Islet of Langerhans (tissue), 1 donor: ENCODE results near the gene CARMIL1.

Experiments
- FAIRE-seq: peaks from one replicate; lab custom pipeline; 2011; peaks lifted over from hg19 to GRCh38; lab: Jason Lieb, UNC

Gene CARMIL1

DNA sequence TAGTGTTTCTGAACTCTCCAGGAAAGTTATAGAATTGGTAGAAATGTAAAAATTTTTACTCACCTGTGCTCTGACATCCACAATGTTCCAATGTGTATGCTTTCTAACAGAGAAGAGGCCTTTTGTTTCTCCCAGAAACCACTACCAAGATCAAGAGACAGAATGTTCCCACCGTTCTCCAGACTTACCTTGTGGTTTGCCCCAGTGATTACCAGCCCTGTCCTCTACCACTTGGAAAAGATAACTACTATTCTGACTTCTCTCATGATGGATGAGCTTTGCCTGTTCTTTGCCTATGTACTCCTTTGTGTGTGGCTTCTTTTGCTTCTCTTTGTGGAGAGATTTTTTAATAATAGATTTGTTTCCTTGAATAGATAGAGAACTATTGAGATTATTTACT, 199.8 kb downstream of the CARMIL1 start:
- FAIRE-seq = no peak

DNA sequence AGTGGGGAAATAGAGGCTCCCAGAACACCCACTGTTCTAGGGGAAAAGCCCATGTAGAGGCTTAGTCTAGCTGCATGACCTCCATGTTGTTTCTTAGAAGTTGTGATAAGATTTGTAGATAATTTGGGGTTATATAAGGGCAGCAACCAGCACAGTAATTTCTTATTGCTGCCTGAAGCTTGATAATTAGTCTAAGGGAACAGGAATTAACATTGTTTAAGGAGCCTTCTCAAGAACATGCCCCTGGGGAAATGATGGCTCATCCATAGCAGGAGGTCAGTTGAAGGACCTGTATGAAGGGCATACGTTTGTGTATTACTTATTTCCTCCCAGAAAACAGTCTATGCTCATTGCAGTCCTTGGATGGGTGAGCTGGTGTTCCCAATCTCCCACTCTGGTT, 202.1 kb downstream of the CARMIL1 start:
- no peak for FAIRE-seq

DNA sequence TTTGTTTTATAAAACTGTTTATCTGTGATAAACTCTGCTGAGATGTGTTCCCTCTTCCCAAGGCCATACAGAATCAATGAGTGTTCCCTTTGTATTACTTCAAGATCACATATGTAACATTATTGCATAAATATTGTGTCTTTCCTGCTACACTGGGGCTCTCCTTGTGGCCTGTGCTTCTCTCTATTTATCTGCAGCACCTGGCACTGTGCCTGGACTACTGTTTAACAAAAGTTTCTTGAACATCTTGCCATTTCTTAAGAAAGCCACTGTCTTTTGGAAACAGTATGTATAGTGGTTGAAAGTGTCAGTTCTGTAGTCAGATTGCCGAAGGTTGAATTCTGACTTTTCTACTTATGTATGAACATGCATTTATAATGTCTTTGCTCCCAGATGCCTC, 203.8 kb downstream of the CARMIL1 start:
- FAIRE-seq = no peak

DNA sequence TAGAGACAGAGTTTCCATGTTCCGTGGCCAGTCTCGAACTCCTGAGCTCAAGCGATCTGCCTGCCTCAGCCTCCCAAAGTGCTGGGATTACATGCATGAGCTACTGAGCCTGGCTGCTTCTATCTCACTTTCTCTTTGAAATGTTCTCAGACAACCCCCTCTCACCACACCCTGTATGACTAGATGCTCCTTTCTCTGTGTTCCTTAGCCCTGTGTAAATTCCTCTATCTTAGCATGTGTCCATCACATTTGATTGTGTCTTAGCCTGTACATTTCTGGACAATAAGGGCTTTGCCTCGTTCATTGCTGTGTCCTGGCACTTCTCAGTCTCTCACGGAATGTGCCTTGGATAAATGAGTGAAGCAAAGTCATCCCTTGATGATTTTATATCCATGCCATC, 204.8 kb downstream of the CARMIL1 start:
- no peak for FAIRE-seq

DNA sequence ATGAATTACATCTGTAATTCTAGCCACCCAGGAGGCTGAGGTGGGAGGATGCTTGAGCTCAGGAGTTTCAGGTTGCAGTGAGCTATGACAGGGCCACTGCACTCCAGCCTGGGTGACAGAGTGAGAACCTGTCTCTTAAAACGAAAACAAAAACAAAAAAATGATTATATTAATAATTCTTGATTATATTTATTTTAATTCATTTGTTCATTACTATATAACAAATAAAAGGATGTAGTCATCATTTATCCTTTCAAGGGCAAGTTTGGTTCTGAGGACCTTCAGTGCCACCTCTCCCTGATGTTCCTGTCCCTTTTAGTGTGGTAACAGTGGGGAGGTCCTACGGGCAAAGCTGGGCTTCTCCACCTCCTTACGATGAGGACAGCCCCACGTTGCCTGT, 205.7 kb downstream of the CARMIL1 start:
- FAIRE-seq = no peak

DNA sequence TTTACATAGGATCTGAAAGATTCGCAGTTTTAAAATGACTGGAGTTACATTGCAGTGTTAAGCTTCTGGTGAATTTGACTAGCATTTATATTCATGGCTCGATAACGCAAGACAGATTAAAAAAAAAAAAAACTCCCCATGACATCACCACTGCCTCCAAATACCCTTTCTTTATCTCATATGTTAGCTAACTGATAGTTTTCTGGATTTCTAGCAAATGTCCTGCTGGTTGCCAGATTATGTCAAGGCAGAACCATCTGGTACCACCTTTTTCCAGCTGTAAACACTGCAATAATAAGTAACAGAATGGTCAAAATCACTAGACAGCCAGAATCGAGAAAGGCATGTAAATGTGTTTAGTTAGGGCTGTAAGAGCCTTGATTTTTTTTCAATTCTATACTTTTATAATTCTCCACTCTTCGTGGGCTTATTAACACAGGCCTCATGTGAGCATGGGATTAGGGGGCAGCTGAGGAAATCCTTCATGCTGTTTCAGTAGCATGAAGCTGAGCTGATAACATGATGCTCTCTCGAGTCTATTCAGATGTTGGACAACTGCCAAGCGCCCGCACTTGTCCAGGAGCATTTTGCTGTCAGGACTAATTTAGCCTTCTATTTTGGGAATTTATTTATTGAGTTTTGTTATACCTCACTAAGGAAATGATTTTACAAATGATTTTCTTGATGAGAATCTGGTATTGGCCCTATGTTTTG, 206.8 kb downstream of the CARMIL1 start:
- FAIRE-seq = peak; percentile 61

DNA sequence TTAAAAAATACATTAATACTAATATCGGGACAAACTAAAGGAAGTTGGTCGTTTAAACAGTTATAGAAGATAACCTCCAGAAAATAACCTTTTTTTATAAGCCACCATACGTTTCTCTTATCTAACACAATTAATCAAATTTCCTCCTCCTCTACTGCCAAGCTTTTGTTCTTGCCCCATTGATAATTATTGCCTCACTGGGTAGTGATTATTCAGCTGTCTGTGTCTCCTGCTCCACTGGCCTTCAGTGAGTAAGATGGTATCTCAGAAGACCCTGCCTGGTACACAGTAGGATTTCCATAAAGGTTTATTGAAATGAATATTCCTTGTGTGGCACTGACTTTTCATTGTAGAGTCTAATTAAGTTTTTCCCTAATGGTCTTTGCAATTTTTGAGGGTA, 207.4 kb downstream of the CARMIL1 start:
- no peak for FAIRE-seq

DNA sequence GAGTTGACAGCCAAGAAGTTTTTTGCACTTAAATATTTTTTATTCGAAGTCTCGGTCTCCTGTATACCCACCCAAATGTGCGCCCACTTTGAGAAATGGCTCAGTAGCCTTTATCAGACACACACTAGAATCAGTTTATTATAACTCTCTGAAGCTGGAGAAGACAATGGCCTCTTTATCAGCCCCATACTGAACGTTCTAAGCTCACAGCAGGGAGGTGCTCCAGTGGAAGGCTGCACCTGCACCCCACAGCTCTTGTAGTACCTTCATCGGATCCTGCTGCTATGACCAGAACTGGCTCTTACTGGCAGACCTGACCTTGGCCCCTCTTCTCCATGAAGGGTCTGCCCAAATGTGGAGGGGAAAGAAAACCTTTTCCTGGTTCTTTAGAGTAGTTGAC, 207.8 kb downstream of the CARMIL1 start:
- FAIRE-seq = no peak

DNA sequence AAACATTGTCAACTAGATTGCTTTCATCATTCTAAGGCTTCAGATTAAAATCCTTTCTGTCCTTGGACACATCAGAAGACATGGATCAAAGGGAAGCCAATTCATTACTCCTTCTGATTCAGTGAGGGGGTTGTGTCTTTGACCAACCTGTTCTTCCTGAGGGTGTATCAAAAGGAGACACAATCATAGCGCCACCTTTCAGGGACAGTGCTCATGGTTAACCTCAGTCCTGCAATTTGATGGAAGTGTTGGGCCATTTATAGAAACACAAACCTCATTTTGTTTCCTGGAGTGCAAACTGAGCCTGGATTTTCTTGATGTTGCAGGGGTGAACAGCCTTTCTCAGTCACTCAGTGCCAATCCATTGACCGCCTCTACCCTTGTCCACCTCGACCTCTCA, 209.0 kb downstream of the CARMIL1 start:
- no peak for FAIRE-seq

DNA sequence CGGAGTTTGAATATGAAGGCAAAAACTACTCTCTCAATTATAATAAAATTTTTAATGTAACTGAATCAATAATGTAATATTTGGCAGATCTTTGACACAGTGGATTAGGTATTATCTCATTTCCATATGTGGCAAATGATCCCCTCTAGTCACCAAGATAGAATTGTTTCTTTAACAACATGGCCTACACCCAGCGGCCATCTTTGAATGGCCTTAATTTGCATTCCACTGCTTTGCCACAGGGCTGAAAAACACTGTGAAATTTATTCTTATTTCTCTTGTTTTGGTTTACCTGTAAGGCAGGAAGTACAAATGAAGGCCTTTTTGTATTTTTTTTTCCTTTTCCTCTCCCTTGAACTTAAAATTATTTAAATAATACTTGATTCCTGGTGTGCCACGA, 210.2 kb downstream of the CARMIL1 start:
- no peak for FAIRE-seq

DNA sequence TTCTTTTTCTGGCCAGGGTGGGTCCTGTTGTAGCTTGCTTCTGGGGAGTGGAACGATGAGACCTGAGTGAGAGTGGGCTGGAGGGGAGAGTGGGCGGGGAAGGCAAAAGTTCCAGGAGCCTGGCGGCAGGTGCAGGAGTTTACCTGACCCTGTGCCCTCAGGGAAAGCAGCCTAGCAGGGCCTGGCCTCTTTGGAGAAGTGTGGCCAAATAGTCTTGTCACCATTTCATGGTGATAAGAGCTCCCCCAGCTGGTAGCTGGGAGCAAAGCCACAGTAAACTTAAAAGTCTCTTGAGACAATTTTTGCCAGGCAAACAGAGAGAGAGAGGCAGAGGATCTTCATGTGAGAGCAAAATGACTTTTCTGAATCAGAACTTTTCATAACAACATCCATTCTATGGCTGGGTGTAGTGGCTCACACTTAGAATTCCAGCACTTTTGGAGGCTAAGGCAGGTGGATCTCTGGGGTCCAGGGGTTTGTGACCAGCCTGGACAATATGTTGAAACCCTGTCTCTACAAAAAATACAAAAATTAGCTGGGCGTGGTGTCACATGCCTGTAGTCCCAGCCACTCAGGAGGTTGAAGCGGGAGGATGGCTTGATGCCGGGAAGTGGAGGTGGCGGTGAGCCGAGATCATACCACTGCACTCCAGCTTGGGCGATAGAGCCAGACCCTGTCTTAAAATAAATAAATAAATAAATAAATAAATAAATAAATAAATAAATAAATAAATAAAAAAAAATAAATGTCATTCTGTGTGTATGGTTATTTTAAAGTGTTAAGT, 211.0 kb downstream of the CARMIL1 start:
- no peak for FAIRE-seq

DNA sequence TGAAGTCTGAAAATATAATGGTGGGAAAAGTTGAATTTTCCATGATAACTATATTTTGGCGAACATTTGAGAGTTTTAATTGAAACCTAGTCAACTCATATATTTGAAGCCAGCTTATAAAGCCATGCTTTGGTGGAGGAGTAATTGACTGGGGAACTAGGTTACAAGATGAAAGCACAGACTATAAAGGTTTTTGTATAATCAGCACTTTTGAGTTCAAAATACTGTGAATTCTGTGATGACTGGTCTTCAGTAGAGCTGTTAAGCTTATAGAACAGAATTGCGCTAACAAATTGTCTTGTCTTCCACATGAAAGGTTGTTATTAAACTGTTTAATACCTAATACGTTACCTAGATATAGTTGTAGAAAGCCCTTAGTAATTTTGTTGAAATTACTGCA, 213.8 kb downstream of the CARMIL1 start:
- no peak for FAIRE-seq

DNA sequence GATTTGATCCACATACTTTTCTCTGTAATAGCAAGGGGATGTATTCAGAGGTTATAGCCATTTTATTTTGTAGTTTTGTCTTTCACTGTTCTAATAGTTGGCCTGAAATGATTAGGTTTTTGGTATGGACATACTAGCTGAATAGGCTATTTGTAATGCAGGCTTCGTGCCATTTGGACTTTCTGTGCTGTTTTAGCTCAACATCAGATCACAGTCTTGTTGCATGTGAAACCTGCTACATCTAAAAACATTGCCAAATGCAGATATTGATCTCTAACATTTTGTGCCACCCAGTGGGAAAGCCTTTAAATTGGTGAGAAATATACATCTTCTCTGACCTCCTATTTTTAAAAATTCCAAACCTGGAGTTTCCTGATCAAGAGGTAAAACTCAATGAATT, 215.3 kb downstream of the CARMIL1 start:
- no peak for FAIRE-seq

DNA sequence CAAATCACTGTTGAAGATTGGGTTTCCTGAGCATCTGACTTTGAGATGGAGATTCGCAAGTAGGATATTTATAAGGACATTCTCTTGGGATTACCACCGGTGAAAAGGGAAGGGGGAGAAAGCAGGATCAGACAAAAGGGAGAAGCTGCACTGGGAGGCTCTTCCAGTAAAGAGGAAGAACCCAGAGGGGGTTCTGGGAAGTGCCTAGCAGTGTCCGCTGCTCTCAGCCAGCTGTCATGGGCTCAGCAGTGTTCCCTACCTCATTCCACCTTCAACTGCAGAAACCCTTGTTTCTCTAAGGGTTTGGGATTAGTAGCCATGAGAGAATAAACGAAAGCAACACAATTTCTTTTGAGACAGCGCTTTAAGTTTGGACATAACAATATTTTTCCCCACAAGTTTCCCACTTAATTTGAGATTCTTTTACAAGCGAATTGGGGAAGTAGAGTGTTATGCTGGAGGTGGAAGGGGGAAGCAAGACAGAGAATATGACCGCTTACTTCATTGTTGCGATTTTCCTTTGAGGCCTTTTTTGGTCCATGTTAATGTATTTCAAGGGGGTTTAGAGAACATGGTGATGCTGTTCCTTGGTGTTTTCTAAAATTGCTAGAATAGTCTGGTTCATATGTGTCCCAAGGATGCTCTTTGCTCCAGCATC, 218.3 kb downstream of the CARMIL1 start:
- FAIRE-seq = no peak

DNA sequence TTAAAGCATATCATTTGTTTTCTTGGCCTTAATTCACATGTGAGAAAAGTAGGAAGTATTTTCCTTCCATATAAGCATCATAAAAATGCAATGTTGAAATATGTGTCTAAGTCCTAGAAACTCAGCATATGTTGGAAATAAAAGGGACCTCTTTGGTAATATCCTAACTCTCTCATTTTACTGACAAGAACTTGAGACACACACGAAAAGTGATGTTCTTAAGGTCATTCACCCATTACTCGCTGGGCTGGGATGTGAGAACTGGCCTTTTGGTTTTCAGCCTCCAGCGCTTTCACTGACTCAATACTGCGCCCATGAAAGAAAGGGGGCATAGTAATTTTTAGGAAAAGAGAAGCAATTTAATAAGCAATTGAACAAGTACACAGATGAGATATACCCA, 219.3 kb downstream of the CARMIL1 start:
- no peak for FAIRE-seq

DNA sequence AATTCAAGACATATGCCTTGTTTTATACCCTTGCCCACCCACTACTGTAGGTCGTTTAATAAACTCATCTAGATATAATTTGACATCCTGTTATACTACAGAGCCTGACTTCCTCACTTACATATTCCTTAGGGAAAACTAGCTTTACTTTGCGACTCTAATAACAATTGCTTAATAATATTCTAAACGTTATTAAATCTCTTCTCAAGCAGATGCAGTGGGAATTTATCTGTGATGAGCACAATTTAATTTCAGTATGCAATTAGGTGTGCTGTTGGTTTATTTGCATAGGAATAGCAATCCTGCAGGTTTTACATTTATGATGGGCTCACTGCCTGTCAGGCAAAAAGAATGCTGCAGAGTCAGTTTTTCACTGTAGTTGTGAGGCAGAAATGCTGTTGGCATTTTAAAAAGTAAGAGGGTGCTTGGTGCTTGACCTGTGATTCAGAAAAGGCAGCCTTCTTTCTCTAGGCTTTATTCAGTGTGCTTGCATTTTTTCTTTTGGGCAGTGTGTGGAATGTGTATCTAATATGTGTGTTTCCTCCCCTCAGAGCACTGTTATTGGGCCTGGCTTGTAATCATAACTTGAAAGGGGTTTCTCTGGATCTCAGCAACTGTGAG, 220.6 kb downstream of the CARMIL1 start:
- no peak for FAIRE-seq

DNA sequence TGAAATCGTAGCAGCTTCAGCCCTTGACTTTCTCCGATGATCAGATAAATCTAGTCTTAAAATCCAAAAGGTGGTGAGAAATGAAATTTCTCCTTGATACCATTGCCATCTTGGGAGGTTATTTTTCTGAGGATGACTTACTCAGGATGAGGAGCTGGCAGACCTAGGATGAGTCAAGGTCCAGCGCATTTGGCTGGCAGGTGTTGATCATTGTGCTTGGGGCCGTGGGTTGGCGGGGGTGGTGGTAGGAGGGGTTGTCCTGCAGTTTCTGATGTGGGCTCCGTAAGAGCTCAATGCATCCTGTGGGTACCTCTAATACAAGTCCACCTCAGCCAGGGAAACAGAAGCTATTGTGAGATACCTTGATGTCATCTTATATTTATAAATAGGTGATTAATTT, 224.5 kb downstream of the CARMIL1 start:
- no peak for FAIRE-seq

DNA sequence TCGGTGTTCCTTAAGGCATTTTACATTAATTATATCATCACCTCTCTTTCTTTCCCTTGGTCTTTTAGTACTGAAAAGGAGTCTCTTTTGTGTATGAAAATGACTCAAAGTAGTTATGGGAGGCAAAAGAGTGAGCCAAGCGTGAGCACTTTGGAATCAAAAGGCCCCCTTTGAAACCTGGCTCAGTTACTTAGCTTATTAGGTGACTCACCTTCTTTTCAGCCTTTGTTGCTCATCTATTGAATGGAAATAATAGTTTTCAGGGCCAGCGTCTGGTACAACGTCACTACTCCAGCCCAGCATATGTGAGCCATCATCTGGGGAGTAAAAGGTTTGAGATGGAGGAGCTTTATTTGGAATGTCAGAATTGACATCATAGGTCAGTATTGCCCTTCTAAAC, 225.5 kb downstream of the CARMIL1 start:
- no peak for FAIRE-seq

DNA sequence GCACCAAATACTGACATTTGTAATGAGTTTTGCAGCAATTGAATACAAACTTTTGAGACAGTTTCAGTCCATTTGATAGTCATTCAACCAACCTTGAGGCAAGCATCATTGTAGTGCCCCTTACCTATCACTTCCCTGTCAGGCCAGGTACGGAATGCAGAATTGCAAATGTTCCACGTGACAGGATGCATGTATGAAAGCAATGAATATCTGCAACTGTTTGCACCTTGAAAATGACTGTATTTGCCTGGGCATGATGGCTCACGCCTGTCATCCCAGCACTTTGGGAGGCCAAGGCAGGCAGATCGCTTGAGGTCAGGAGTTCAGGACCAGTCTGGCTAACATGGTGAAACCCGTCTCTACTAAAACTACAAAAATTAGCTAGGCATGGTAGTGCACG, 226.8 kb downstream of the CARMIL1 start:
- no peak for FAIRE-seq

DNA sequence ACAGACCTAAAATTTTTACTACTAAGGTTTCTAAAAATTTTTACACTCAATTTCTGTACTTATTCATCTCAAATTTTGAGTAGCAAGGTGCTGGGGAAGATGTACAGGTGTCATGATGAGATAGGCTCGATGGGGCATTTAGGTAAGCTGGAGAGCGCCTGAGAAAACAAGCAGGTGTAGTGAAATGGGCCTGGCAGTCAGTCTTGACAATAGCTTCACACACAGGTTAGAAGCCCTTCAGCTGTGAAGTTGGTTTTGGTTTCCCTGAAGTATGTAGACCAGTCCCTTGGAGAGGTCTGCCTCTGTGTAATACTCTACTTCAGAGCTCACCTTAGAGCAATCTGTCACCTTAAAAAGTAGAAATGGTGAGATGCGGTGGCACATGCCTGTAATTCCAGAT, 228.9 kb downstream of the CARMIL1 start:
- FAIRE-seq = no peak

DNA sequence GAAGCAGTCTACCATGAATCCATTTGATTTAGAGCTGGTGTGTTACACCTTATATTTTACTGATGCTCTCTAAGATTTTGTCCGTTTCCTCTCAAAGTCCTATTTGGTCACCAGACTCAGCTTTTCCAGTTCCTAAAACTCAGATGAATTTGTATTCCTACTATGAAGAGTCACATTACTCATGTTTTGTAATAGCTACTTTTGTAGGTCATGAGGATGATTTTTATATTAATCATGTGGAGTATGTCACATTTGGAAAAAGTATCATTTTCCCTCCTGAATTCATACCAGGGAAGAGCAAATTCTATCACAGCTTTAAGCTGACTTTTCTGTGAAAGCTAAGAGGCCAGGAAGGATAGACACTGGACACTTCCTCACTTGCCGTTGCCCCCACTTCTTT, 232.2 kb downstream of the CARMIL1 start:
- peak; percentile 36 for FAIRE-seq

DNA sequence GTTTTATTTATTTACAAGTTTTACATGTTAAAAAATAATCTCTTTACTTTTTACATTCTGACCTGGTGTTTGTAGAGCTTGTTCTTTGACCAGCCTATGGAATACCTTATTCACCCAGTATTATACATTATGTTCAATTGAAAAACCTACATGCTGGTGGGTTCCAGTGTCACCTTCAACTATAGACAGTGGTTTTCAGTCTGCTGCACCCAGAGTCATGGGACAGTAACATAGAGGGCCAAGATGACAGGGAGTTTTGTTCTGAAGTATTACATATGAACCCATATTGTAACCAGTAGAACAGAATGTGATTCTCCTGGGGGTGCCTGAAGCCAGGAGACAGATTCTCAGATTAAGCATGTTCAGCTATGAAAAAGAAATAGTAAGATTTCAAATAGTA, 233.4 kb downstream of the CARMIL1 start:
- FAIRE-seq = no peak

DNA sequence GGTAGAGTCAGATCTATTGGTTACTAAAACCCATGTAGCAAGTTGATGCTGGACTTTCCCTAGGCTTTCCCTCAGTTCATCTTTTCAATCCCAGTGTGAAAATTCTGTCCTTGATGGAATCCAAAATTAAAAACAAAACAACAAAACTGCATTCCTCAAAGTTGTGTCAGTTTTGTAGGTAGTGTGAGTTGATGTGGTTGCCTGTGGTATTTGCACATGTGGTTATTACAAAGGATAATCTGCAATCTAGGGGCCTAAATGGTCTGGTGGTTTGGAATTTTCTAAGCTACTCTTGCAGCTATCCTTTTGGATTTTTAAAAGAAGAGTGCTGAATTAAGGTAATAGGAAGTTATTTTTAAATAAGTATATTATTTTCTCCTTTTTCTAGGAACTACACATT, 240.7 kb downstream of the CARMIL1 start:
- no peak for FAIRE-seq
